Measurements from ENCODE around the gene STK26. TPM values are rescaled to one million over a fixed set of nuclear protein-coding genes. Genes with fewer than 3 reads are reported as not detected.

STK26 gene
- total and polyA plus RNA-seq, 2 donors (not counting 3 experiments of a cell fraction or from before 2014, with no cell fraction given), result 0.87 to 3.7 TPM

DNA sequence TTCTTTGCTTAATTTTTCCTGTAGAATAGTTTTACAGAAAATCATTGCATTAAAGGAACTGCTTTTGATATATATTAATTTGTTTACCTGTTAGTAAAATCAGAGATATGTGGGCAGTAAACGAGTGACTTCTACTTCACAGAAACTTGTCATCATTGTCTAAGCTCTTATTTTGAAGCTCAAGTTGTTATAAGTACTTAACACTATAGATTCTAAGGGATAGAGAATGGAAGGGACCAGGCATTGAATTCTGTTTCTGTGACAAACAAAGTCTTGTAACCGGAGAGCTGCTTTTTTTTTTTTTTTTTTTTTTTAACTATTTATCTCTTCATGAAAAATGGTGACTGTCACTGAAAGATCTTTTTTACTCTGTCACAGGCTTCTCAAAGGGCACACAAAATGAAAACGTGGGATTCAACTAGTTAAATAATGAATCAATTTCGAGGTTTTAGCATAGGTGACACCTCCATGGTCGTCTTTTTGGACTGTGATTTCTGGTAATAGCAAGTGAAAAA lies 14.4 kb downstream of the STK26 start:
- TF ChIP-seq FOS (IDR thresholded peaks at IDR 0.05; ENCODE audit: borderline replicate concordance, insufficient read depth, low read length), result no peak
- TF ChIP-seq, protein P1, sequence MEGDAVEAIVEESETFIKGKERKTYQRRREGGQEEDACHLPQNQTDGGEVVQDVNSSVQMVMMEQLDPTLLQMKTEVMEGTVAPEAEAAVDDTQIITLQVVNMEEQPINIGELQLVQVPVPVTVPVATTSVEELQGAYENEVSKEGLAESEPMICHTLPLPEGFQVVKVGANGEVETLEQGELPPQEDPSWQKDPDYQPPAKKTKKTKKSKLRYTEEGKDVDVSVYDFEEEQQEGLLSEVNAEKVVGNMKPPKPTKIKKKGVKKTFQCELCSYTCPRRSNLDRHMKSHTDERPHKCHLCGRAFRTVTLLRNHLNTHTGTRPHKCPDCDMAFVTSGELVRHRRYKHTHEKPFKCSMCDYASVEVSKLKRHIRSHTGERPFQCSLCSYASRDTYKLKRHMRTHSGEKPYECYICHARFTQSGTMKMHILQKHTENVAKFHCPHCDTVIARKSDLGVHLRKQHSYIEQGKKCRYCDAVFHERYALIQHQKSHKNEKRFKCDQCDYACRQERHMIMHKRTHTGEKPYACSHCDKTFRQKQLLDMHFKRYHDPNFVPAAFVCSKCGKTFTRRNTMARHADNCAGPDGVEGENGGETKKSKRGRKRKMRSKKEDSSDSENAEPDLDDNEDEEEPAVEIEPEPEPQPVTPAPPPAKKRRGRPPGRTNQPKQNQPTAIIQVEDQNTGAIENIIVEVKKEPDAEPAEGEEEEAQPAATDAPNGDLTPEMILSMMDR (IDR thresholded peaks at IDR 0.05; ENCODE audit: extremely low read depth in 1 of 2, insufficient read depth in 1 of 2, low read depth in 1 of 2, low read length in 2 of 2), result no peak
- TF ChIP-seq GATA2 (IDR thresholded peaks at IDR 0.05; ENCODE audit: insufficient read depth, insufficient read length, low read depth, low read length), result no peak
- TF ChIP-seq POLR2A (IDR thresholded peaks at IDR 0.05; ENCODE audit: low read depth, low read length), result no peak
- TF ChIP-seq, protein P2, sequence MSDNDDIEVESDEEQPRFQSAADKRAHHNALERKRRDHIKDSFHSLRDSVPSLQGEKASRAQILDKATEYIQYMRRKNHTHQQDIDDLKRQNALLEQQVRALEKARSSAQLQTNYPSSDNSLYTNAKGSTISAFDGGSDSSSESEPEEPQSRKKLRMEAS (IDR thresholded peaks at IDR 0.05; ENCODE audit: insufficient read depth, insufficient read length), result no peak
- no peak for TF ChIP-seq EZH2 (IDR thresholded peaks at IDR 0.05; ENCODE audit: borderline replicate concordance, low read depth, low read length, severe bottlenecking)
- TF ChIP-seq MYC (IDR thresholded peaks at IDR 0.05; ENCODE audit: low read depth, low read length), result no peak
- TF ChIP-seq POLR2AphosphoS5 (IDR thresholded peaks at IDR 0.05; ENCODE audit: insufficient read depth, low read depth, low read length), result no peak
- H3K27me3 ChIP-seq (ENCODE audit: control insufficient read depth in 2 of 2, insufficient read depth in 2 of 2, low read length in 2 of 2), result no peaks in the 10 kb centered on the region
- no peak overlapping the region for H3K27ac ChIP-seq (ENCODE audit: insufficient read depth, low read depth, low read length)
- no peak overlapping the region for H3K4me2 ChIP-seq (ENCODE audit: insufficient read depth, low read length)
- no peaks in the 10 kb centered on the region for H4K20me1 ChIP-seq (replicated peaks; ENCODE audit: control insufficient read depth, extremely low read depth, insufficient read depth, low read length)
- no peak overlapping the region for H3K9ac ChIP-seq (replicated peaks; ENCODE audit: extremely low read depth, insufficient read depth, low read length)
- no peak overlapping the region for H3K4me3 ChIP-seq (replicated peaks in 1 of 3; ENCODE audit: insufficient read depth in 1 of 3, low read depth in 1 of 3, low read length in 3 of 3)
- no TSS peak for BruUV-seq (replicated peaks)
- DNase-seq (ENCODE audit: low read depth, low spot score) (no peak), FAIRE-seq (no peak)
- no peaks in the 10 kb centered on the region for H3K4me1 ChIP-seq (ENCODE audit: control insufficient read depth, extremely low read depth, insufficient read depth, low read length)
- ChIA-PET CTCF (interaction anchor here (1.2 kb wide), 1 partner anchor 55 kb away, joined by 3 read pairs; no protein-coding TSS in a partner anchor), POLR2A (no interaction called here)
- intact Hi-C loops (cut with micrococcal nuclease) (no loop called here), dilution Hi-C loops (cut with MboI; ENCODE audit: extremely low pct_ligation_motif_present, low sequenced_read_pairs) (no loop called here)
- H2AFZ ChIP-seq (ENCODE audit: low read depth, low read length), result no peak overlapping the region
- no peaks in the 10 kb centered on the region for H3K9me1 ChIP-seq (replicated peaks; ENCODE audit: control insufficient read depth, extremely low read depth, insufficient read depth, low read length)
- no peaks in the 10 kb centered on the region for H3K79me2 ChIP-seq (ENCODE audit: control insufficient read depth, insufficient read depth, low read length)
- no peaks in the 10 kb centered on the region for H3K36me3 ChIP-seq (ENCODE audit: control insufficient read depth in 2 of 2, extremely low read depth in 1 of 2, insufficient read depth in 2 of 2, low read length in 2 of 2)
- H3K9me3 ChIP-seq (replicated peaks; ENCODE audit: control insufficient read depth, insufficient read depth, low read length), result no peaks in the 10 kb centered on the region

Measured in endothelial cell of umbilical vein (primary cell).